ENCODE results near the gene ENDOD1.

DNA sequence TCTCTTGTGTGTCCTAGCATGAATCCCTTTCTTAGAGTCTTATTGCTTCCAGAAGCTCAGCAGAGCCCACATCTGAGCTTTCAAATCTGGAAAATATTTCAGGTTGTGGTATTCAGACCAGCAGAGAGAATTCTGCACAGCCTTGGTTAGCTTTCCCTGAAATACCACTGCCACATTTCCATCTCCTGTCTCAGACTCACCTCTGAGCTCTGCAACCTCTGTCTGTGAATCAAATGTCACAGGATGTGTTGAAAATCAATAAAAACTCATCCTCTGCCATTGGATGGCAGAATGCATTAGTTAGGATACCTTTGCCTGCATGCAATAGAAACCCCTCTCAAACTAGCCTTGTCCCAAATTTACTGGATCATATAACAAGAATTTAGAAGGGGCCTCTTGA lies 47.7 kb downstream of the ENDOD1 start:
- no peak for TF ChIP-seq CTCF (IDR thresholded peaks at IDR 0.05)
- TF ChIP-seq POLR2A (IDR thresholded peaks at IDR 0.05): no peak

All from thyroid gland (tissue), 4 donors.